Suprapubic skin (tissue), 3 donors: Measurements from ENCODE around the gene DCDC2C.

ENCODE experiments used
- POLR2A ChIP-seq, 2 donors: fragments of 450-650 bp; IDR thresholded peaks; one replicate each; pipeline ENCODE4 v1.6.1; 2017; ENCODE audit warnings: antibody characterized with exemption in 2 of 2, mild to moderate bottlenecking in 2 of 2, moderate library complexity in 2 of 2
- TF ChIP-seq, protein P1 (sequence below), 2 donors: fragments of 200-600 bp in 1 of 2; fragments of 450-650 bp in 1 of 2; sonication (generic) in 1 of 2; IDR thresholded peaks; one replicate each; pipeline ENCODE4 v1.5.1; 2016 to 2019; ENCODE audit warnings: antibody characterized with exemption in 2 of 2, mild to moderate bottlenecking in 1 of 2, moderate library complexity in 1 of 2

DNA sequence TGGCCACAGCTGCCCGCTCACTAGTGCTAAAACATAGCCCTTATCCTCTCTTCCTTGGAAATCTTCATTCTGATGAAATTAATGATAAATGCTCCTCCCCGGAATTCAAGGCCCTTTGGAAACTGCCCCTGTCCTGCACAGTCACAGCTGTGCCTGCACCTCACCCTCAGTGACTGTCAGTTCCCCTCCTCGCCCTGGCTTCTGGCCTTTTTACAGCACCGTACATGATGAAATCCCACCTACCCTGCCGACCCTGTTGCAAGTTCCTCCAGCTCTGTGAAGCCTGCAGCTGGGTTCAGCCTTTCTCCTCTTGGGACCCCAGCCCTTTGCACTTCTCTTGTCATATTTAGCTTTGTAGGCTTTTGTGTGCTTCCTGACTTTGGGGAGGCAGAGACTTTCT lies 48.4 kb downstream of the DCDC2C start:
- TF ChIP-seq, protein P1, sequence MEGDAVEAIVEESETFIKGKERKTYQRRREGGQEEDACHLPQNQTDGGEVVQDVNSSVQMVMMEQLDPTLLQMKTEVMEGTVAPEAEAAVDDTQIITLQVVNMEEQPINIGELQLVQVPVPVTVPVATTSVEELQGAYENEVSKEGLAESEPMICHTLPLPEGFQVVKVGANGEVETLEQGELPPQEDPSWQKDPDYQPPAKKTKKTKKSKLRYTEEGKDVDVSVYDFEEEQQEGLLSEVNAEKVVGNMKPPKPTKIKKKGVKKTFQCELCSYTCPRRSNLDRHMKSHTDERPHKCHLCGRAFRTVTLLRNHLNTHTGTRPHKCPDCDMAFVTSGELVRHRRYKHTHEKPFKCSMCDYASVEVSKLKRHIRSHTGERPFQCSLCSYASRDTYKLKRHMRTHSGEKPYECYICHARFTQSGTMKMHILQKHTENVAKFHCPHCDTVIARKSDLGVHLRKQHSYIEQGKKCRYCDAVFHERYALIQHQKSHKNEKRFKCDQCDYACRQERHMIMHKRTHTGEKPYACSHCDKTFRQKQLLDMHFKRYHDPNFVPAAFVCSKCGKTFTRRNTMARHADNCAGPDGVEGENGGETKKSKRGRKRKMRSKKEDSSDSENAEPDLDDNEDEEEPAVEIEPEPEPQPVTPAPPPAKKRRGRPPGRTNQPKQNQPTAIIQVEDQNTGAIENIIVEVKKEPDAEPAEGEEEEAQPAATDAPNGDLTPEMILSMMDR (IDR thresholded peaks at IDR 0.05): no peak
- TF ChIP-seq POLR2A (IDR thresholded peaks at IDR 0.05): no peak
